GM19043 (cell line): ENCODE data around the gene NFKBIZ.

Experiments used
- ATAC-seq: cut with Tn5 transposase; IDR thresholded peaks from one replicate; pipeline ENCODE4 v1.9.1; 2021; ENCODE audit warnings: low read depth; ENCODE audit not compliant: unreplicated experiment

The NFKBIZ gene

DNA sequence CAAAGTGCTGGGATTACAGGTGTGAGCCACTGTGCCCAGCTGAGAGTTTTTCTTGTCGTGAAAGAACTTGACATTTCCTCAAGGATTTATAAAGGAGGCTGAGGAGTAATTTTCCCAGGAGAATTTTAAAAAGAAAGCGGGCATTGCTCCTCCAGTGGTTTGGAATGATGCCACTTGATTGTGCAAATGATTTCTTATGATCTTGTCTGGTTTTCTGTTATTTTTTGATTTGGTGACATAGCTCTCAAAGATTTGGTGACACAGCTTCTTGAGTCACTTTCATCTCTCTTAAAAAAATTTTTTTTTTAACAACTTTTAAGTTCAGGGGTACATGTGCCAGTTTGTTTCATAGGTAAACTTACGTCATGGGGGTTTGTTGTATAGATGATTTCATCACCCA, 24.6 kb upstream of the NFKBIZ start:
- no peak for ATAC-seq

DNA sequence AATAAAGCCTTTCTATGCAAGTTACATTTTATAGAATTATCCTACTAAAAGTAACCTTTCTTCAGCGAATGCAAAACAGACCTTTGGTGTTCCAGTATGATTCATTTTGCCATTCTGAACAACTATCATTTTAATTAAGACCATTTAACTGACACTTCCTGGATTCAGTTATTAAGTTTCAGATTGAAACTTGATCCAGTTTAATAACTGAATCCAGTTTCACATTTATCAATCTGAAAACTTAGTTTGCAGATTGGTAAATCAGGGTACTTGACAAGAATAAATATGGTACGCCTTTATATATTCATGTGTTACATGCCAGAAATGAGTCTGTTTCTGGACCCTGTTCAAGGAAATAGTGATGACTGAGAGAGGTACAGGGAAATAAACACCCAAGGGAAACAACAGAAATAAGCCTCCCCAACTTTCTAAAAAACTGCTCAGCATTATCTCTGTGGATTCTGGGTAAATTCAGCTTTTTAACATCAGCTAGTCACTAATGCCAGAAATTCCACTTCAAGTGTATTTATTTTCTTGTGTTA, 23.3 kb upstream of the NFKBIZ start:
- ATAC-seq = no peak

DNA sequence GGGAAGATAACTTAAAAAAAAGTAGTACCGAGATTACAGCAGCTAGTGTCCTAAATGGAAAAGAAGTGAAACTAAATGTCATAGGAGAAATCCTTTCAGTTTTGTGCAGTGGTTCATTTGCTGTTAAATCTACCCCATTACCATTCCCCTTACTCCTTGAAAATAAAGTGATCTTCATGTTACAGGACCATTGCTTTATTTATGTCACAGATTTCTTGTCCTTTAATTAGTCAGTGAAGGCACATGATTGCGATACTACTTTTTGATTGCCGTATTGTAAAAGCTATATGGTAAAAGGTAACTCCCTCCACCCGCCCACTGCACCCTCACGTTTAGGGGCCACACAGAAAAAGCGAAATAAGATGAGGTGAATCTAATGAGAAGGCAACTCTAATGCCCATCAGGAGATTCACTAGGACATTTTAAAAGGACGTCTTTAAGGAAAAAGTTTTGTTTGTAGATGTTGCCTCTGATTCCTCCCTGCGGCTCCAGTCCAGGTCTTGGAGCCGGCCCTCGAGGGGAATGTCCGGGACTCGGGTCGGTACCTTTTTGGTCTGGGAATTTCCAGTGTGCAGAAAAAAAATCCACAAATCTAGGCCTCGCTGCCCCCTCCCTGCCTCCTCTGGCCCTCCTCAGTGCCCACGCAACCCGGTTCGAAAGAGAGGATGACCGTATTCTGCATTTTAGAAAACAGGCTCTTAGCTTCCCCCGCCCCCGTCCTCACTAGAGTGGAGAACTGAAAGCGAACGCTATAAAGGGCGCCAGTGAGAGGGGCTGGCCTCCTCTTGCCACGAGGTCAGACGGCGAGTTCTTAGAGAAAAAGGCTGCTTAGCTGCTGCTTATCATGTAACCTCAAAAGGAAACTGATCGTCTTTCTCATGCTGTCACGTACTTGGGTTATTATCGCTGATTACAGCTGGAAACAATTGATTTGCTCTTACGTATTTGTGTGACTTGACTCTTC, 21.8 kb upstream of the NFKBIZ start:
- ATAC-seq = peak; percentile 80

DNA sequence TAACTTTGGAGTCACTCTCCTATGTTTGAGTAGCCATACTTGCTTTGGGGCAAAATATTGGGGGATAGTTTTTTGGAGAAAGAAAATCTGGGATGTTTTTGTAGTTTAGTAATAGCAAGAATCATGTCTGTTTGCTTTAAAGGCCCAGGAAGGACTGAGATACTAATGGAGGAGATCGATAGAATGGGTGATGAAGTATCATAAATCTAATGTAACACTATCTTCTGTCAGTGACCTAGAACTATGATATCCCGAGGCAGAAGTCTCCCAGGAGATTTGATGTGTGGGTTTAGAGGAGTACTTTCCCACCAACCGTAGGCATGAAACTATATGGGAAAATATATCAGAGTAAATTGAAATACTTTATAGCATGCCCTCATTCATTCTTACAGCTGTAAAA, 21.0 kb upstream of the NFKBIZ start:
- no peak for ATAC-seq

DNA sequence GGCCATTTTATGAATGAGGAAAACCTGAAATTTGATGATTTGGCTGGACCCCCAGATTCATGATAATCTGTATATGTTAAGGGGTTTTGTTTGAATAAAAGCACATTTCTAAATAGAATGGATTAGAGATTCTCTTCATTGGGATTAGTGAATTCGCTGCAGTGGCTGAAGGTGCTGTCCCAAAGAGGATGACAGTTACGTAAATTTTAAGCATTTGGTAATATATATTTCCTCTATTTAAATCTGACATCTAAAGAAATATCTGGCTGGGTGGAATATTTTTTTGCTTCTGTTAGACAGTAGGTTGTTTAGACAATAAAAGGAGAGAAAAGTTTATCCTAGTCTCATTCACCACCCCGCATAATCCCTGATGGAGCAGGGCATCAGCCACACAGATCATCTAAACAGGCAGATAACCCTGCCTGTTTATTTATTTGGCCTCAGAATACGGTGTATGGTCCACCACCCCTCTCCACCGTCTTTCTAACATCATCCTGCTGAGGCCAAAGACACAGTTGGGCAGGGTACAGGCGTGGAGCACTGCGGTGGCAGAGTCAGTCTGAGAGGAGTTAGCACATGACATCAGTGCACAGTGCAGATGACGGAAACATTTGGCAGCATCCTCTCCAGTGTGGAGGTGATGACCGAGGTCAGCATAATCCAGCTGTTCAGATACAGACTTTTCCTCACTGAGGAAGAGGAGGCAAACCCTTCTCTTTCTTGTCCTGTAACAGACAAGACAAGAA, 20.4 kb upstream of the NFKBIZ start:
- peak; percentile 41 for ATAC-seq

DNA sequence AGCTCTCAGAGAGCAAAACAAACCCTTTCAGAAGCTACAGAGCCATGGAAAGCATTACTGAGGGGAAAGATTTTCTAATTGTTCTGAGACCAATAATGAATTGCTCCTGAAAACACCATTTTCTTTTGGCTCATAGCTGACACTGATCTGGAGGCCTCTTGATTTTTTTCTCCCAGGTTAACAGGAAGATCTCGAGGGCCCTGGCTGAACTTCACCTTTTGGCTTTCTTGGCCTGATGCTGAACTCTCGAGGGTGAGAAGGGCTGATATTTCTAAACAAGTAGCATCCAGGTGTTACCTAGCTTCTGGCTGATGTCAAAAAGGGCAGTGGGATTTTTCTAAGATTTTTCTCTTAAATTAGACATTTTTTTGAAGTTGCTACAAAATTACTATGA, 19.9 kb upstream of the NFKBIZ start:
- no peak for ATAC-seq

DNA sequence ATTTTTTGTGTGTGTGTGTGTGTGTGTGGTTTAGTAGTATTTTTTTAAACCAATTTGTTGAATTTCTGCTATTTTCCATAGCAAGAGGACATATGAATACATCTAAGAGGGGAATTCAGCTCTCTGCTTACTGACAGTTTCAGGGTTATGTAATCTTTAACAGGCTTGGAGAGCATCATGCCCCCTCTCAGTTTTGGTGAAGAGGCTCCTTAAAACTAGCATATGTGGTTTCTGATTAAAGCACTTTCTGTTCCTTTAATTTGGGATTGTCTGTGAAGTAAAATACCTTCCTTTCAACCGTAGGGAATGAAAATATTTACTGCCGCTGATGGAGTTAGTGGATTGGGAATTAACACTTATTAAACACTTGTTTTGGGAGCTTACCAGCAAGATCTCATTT, 19.4 kb upstream of the NFKBIZ start:
- no peak for ATAC-seq

DNA sequence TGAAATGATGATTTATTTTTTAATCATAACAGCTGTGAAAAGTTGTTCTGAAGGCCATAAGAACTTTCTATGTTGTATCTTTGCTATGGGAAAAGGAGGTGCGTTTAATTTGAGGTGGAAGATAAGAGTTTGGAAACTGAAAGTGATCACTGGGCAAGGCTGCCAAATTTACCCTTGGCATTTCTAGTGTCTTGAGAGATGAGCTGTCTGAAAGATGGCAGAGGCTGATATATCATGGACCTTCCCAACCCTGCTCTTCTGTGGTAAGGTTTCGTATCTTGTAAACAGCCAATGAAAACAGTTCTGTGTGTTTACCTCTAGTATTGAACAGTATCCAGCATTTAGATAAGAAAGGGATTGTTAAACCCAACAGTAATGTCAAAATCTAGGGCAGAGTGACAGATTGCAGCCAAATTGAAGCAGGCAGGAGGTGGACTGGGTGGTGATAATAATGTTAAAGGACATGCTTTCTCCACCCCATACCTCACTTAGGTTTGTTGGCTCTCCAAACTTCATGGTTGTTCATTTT, 15.8 kb upstream of the NFKBIZ start:
- ATAC-seq = no peak

DNA sequence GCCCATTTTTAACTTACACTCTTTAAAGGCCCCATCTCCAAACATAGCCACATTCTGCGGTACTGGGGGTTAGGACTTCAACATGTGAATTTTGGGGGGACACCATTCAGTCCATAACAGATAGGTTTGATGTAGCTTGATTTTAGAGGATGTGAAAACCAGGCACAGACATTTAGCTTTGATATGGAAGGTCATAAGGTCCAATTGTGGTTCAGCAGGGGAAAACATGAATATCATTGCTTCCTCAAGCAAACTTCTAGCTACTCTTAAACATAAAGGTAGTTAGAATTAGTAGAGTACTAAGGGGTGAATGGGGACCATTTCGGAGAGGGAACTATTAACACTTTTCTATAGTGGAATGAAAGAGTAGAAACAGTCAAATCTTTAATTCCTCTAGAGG, 13.6 kb upstream of the NFKBIZ start:
- ATAC-seq = no peak

DNA sequence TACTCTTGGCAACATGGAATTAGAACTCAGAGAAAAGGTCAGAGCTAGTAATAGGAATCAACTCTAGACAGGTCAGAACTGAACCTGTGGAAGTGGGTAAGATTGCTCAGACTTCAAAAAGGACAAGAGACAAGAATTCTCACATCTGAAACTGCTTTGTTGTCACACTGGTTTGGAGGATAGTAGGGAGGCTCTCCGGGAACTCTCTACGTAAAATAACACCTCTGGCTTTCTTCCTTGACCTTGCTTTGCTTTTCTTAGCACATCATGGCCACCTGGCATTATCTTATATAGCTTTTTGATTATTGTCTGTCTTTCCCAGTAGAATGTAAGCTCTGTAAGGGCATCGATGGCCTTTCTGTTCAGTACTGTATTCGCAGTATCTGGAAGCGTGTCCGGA, 13.2 kb upstream of the NFKBIZ start:
- no peak for ATAC-seq

DNA sequence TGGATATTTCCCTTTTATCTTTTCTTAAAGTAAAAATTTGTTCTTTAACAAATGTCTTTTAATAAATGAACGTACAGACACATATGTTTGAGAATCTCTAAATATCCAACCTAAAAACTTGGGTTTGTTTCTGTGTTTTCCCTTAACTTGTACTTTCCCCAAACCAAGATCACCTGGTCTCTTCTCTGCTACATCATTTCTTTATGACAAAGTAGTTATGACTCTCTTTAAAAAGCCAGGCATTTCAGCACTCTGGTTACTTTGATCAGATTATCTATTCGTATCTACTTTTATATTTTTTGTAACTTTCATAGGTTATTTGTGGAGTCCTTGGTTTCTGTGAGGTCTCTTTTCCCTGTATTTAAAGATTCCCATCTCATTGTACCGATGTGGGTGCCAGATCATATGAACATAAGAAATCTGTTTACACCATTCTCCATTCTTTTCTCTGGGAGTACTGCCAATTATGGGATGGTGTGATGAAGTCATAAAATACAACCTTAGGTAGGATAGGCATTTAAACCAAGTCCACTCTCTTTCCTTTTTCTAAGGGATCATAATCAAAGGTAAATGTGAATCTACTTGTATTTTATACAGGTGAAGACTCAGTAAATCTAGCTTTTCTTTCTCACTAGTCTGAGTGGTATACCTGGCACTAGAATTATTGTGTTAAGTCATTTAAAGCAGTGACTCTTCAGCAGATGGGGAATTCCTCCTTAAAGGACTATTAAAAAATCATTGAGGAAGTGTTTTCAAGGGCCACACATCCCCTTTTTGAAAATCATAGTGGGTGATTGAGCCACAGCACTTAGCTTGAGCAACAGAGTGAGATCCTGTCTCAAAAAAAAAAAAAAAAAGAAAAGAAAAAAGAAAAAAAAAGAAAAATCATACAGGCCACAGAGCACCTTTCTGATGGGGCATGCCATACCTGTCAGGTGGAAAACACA, 12.4 kb upstream of the NFKBIZ start:
- ATAC-seq = no peak

DNA sequence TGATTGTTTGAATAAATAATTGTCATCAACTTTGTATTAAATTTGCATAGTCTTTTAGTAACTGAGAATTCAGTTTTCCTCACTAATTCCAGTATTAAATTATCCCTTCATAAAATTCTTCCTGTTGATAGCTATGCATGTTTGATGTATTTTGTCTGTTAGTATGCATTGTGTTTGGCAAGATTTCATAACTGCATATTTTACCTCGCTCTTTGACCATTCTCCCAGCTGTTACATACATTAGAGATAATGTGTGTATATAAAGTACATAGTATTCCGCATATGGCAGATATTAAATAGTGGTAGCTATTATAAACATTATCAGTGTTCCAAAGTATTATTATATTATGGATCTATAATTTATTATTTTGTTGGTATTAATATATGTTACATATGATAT, 10.6 kb upstream of the NFKBIZ start:
- no peak for ATAC-seq

DNA sequence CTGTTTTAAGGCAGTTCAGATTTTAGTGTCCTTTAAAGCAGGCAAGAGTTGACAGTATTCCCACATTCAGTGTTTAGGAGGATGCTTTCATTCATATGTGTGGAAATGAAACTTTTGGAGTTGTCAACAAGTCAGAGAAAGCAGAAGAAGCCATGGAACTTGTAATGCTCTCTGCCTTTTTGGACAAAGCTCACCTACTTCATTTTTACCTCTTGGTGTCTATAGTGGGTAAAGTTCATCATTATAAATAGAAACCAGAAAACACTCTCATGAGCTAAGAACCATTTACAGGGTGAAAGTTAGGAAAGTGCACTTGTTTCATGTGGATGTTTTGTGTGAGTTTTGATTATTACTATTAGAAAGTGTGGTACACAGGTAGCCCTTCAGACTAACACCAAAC, 9.2 kb upstream of the NFKBIZ start:
- ATAC-seq = no peak

DNA sequence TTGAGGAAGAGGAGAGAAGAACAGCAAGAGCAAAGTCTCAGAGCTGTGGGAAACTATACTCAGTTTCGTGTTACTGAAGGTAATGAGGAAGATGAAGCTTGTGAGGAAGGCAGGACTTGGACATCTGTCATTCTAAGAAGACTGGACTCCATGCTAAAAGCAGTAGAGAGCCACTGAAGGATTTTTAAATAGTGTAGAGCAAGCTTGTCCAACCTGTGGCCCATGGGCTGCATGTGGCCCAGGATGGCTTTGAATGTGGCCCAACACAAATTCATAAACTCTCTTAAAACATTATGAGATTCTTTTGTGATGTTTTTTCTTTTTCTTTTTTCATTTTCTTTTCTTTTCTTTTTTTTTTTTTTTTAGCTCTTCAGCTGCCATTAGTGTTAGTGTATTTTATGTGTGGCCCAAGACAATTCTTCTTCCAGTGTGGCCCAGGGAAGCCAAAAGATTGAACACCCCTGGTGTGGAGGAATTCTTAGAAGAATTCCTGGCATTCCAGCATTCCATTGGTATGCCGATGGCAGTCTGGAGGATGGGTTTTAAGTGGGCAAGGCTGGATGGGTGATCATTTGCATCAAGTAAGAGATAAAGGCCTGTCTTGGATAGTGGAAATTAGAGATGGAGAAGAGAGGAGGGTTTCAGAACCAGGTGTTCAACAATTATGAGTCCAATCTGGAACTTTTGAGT, 6.9 kb upstream of the NFKBIZ start:
- ATAC-seq = no peak

DNA sequence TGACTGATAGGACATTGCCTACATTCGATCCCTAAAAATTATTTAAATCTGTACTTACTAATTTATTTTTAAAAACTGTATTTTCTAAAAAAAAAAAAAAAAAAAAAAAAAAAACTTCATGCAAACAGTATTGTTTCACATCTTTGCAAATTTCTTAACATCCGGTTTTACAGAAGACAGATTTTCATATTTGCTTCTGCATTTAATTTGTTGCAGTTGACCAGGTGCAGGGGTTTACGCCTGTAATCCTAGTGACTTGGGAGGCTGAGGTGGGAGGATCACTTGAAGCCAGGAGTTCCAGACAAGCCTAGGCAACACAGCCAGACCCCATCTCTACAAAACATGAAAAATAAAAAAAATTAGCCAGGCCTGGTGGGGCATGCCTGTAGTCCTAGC, 6.4 kb upstream of the NFKBIZ start:
- no peak for ATAC-seq

DNA sequence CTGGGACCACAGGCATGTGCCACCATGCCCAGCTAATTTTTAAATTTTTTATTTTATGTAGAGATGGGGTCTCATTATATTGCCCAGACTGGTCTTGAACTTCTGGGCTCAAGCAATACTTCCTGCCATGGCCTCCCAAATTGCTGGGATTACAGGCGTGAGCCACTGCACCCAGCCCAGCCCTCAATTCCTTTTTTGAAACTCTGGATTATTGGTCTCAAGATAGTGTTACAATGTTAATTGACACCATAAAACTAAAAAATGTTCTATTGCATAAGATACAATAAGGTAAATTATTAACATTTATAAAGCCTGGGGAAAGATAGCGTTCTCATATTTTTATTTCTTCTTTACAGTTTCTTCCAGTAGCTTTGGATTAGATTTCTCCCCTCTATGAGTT, 3.9 kb upstream of the NFKBIZ start:
- no peak for ATAC-seq

DNA sequence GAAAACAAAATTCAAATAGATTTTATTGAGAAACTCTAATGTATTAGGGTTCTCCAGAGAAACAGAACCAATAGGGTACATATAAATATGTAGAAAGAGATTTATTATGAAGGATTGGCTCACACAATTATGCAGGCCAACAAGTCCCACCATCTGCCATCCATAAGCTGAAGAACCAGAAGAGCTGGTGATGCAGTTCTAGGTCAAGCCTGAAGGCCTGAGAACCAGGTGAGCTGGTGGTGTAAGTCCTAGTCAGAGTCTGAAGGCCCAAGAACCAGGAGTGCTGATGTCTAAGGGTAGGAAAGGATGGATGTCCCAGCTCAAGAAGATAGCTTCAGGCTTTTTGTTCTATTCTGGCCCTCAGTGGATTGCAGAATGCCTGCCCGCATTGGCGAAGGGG, 2.6 kb upstream of the NFKBIZ start:
- no peak for ATAC-seq

DNA sequence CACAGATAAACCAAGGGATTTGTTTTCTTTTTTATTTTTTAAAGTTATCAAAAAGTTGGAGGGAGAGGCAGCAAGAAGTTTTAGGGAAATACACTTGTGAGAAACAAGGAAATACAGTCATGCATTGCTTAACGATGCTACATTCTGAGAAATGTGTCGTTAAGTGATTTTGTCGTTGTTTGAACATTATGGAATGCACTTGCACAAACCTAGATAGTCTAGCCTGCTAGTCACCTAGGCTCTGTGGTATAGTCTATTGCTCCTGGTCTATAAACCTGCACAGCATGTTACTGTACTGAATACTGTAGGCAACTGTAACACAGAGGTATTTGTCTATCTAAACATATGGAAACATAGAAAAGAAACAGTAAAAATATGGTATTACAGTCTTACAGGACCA, 2.0 kb upstream of the NFKBIZ start:
- no peak for ATAC-seq

DNA sequence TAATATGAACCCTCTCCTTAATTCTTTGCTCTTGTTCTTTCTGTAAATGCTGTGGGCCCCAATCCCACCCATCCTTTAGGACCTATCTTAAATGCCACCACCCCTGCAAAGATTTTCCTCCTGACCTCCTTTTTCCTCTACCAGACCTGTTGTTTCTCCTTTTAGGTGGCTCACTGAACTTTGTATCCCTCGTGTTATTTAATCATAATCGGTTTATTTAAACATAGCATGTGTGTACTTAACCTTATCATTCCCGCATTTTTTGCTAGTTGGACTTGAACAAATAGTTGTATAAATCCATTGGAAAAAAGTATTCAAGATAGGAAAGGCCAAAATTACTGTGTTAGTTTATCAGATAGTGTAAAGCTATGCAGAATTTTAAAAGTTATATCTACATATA, 988 bp upstream of the NFKBIZ start:
- no peak for ATAC-seq
